Right lobe of liver (tissue), 4 donors: ENCODE results near the gene SKIC2.
"Not testable (repeated sequence)": the region's sequence is repeated elsewhere in the genome, so short reads cannot be mapped to it uniquely, and the experiment has no call there.

Experiments used
- CTCF ChIP-seq, 4 donors: fragments of 200-600 bp in 3 of 4; fragments of 450-650 bp in 1 of 4; IDR thresholded peaks; one replicate each; pipeline versions ENCODE4 v1.5.1 to v1.8.0; 2016 to 2022; ENCODE audit warnings: antibody characterized with exemption in 4 of 4, mild to moderate bottlenecking in 2 of 4
- POLR2A ChIP-seq: fragments of 450-650 bp; IDR thresholded peaks from one replicate; pipeline ENCODE4 v1.6.1; 2017; ENCODE audit warnings: antibody characterized with exemption, mild to moderate bottlenecking
- donor health status: DM: no; HTN: no; CAD: no.
- donor health status: DM: no; HTN: no; CAD: no.
- donor health status: DM: no; HTN: yes; CAD: no.

- not testable (repeated sequence) for TF ChIP-seq CTCF (IDR thresholded peaks at IDR 0.05); POLR2A
Observed at GRCh38 chr6:32013738-32014137, 54.8 kb downstream of the SKIC2 start.
